CD4-positive, alpha-beta T cell treated with Interferon alpha-2 for 1 hour (primary cell): Measurements from ENCODE around the gene AP1B1.

Source experiments
- DNase-seq, 2 donors: peaks; one replicate each; pipeline ENCODE4 v3.0.0-alpha.2; 2020 to 2022

Gene AP1B1

GRCh38 chr22:29330291-29330690 is 58.1 kb downstream of the AP1B1 start:
- no peak for DNase-seq

- no peak for DNase-seq
Measured at GRCh38 chr22:29329581-29329980, 58.8 kb downstream of the AP1B1 start.

GRCh38 chr22:29328566-29329500 is 59.5 kb downstream of the AP1B1 start:
- no peak for DNase-seq

GRCh38 chr22:29328055-29328454 is 60.3 kb downstream of the AP1B1 start:
- DNase-seq, result no peak

- DNase-seq, result no peak
Measured at GRCh38 chr22:29327089-29327764, 61.1 kb downstream of the AP1B1 start.

GRCh38 chr22:29326481-29326880 is 61.9 kb downstream of the AP1B1 start:
- no peak for DNase-seq

- DNase-seq, result no peak
Measured at GRCh38 chr22:29325785-29326315, 62.5 kb downstream of the AP1B1 start.

GRCh38 chr22:29325356-29325755 is 63.0 kb downstream of the AP1B1 start:
- DNase-seq, result no peak

- no peak for DNase-seq
Measured at GRCh38 chr22:29323641-29324040, 64.7 kb downstream of the AP1B1 start.

- no peak for DNase-seq
Measured at GRCh38 chr22:29320546-29320945, 67.8 kb downstream of the AP1B1 start.

- DNase-seq, result no peak
Measured at GRCh38 chr22:29319072-29319471, 69.3 kb downstream of the AP1B1 start.

GRCh38 chr22:29317827-29318454 is 70.4 kb downstream of the AP1B1 start:
- no peak for DNase-seq

GRCh38 chr22:29316141-29316828 is 72.1 kb downstream of the AP1B1 start:
- no peak for DNase-seq

GRCh38 chr22:29315286-29316140 is 72.9 kb downstream of the AP1B1 start, which contains the start of gene RASL10A:
TSS of gene RASL10A (minus strand) at chr22:29315697. CDS start at chr22:29315246, 451 bp downstream.
- DNase-seq, result no peak

GRCh38 chr22:29314537-29315285 is 73.7 kb downstream of the AP1B1 start:
- no peak for DNase-seq

- DNase-seq, result no peak
Measured at GRCh38 chr22:29313576-29314466, 74.5 kb downstream of the AP1B1 start.

GRCh38 chr22:29313126-29313575 is 75.2 kb downstream of the AP1B1 start:
- peak; percentile 13 to 18 for DNase-seq

GRCh38 chr22:29312218-29313125 is 75.9 kb downstream of the AP1B1 start:
- no peak for DNase-seq
